ENCODE data around the gene AK1. TPM values are rescaled to one million over a fixed set of nuclear protein-coding genes. Genes with fewer than 3 reads are reported as not detected.
A peak's percentile ranks its signal among the peaks of the same experiment; 100 is the strongest.

The AK1 gene
- total and polyA plus RNA-seq, 9 of the 15 experiments (the other 6 are each of a cell fraction or from before 2014, with no cell fraction given) = 10.1 to 71.8 (median 39.0) TPM

GRCh38 chr9:127916720-127917581 lies 39.5 kb upstream of the AK1 start, which contains the start of gene ST6GALNAC4 (continued):
- TF ChIP-seq EWSR1 (IDR thresholded peaks at IDR 0.05; ENCODE audit: borderline replicate concordance, low read depth, partially characterized antibody) = no peak
- TF ChIP-seq GATAD2B (IDR thresholded peaks at IDR 0.05; ENCODE audit: borderline replicate concordance) = 0 out of 2 replicates have a peak, but pooled peaks have one; percentile 39
- TF ChIP-seq ZNF282 (CRISPR knock-in tag; IDR thresholded peaks at IDR 0.05) = 0 out of 2 replicates have a peak, but pooled peaks have one; percentile 50
- TF ChIP-seq TEAD4 (IDR thresholded peaks at IDR 0.05; ENCODE audit: low read length) = no peak
- TF ChIP-seq TEAD4 (CRISPR knock-in tag; IDR thresholded peaks at IDR 0.05; ENCODE audit: borderline replicate concordance) = no peak
- no peak for TF ChIP-seq ZNF785 (CRISPR knock-in tag; IDR thresholded peaks at IDR 0.05)
- TF ChIP-seq TFAP4 (CRISPR knock-in tag; IDR thresholded peaks at IDR 0.05; ENCODE audit: borderline replicate concordance) = peak; percentile 38; the same call in 1 of the 2 replicates
- peak; percentile 31; the same call in 1 of the 2 replicates for TF ChIP-seq SNIP1 (IDR thresholded peaks at IDR 0.05; ENCODE audit: low read depth)
- 0 out of 2 replicates have a peak, but pooled peaks have one; percentile 2 for TF ChIP-seq MYC (IDR thresholded peaks at IDR 0.05; ENCODE audit: low read depth, low read length)
- no peak for TF ChIP-seq MYC (CRISPR knock-in tag; IDR thresholded peaks at IDR 0.05; ENCODE audit: borderline replicate concordance, low read depth)
- no peak for TF ChIP-seq ID3 (CRISPR knock-in tag; IDR thresholded peaks at IDR 0.05)
- no peak for TF ChIP-seq ID3 (tag; IDR thresholded peaks at IDR 0.05)
- no peak for TF ChIP-seq PML (IDR thresholded peaks at IDR 0.05; ENCODE audit: low read length)
- no peak for TF ChIP-seq CHAMP1 (IDR thresholded peaks at IDR 0.05)
- TF ChIP-seq CREB1 (IDR thresholded peaks at IDR 0.05) = peak; percentile 19; the same call in 1 of the 2 replicates
- no peak for TF ChIP-seq CREB1 (CRISPR knock-in tag; IDR thresholded peaks at IDR 0.05)
- TF ChIP-seq MCM5 (IDR thresholded peaks at IDR 0.05; ENCODE audit: low read depth) = no peak
- TF ChIP-seq POLR2B (IDR thresholded peaks at IDR 0.05; ENCODE audit: low read depth, partially characterized antibody) = peak; percentile 40
- TF ChIP-seq ZNF436 (CRISPR knock-in tag; IDR thresholded peaks at IDR 0.05) = no peak
- no peak for TF ChIP-seq KLF13 (tag; IDR thresholded peaks at IDR 0.05; ENCODE audit: borderline replicate concordance, low read depth)
